K562 (cell line): Measurements from ENCODE around the gene CRADD. TPM values are rescaled to one million over a fixed set of nuclear protein-coding genes. Genes with fewer than 3 reads are reported as not detected.

Experiments used
- ATAC-seq: fragments of 200-7000 bp; cut with Tn5 transposase; 3 replicates; pipeline ENCODE4 v1.9.1; 2020; ENCODE audit warnings: moderate library complexity
- BruUV-seq: library from RNA; stranded (reverse); fragments of 400-500 nt; replicated peaks from 2 replicates; lab custom pipeline; 2021; lab: Mats Ljungman, UMichigan
- CTCF ChIA-PET: fragments of 300-600 bp; formaldehyde crosslinking; extraction: SDS; loops from one replicate; lab custom pipeline; 2021; ENCODE audit warnings: low intra/inter-chr PET ratio; lab: Yijun Ruan, JAX
- POLR2A ChIA-PET: fragments of 300-600, 350-650 bp; sonication (Branson Sonifier 250); formaldehyde crosslinking; extraction: SDS; loops from one replicate; lab custom pipeline; 2021; ENCODE audit warnings: antibody characterized with exemption, inconsistent platforms; lab: Yijun Ruan, JAX
- DNase-seq, 4 experiments: peaks; one replicate each; pipeline versions ENCODE4 v3.0.0 to v3.0.0-alpha.2; 2011 to 2018; ENCODE audit warnings: low spot score in 3 of 4, mixed read lengths in 3 of 4; ENCODE audit errors: extremely low read depth in 1 of 4
- FAIRE-seq: peaks from 2 replicates; lab custom pipeline; 2011; peaks lifted over from hg19 to GRCh38; lab: Jason Lieb, UNC
- H2AFZ ChIP-seq: 2 replicates; pipeline ENCODE4 v1.6.0; 2011; ENCODE audit warnings: low read depth, low read length, control low read depth, inconsistent platforms
- H3K27ac ChIP-seq: fragments of 200-600 bp; 3 replicates; pipeline ENCODE4 v1.8.0; 2011; ENCODE audit warnings: low read depth, mild to moderate bottlenecking, control low read depth, inconsistent platforms, low read length, moderate library complexity, mixed read lengths; ENCODE audit errors: extremely low read depth
- H3K27me3 ChIP-seq, 2 experiments: fragments of 300-600 bp in 1 of 2; 2 replicates in 1 of 2; 3 replicates in 1 of 2; pipeline versions ENCODE4 v1.6.0 to v1.8.0; 2011; ENCODE audit warnings: inconsistent platforms in 2 of 2, low read length in 2 of 2, mild to moderate bottlenecking in 1 of 2, mixed read lengths in 1 of 2, moderate library complexity in 1 of 2; ENCODE audit not compliant: control insufficient read depth in 2 of 2, insufficient read depth in 2 of 2
- H3K36me3 ChIP-seq: fragments of 300-600 bp; 3 replicates; pipeline ENCODE4 v1.8.0; 2011; ENCODE audit warnings: mild to moderate bottlenecking, low read length, inconsistent platforms; ENCODE audit not compliant: control insufficient read depth, insufficient read depth
- H3K4me1 ChIP-seq, 2 experiments: fragments of 200-600 bp in 1 of 2; replicated peaks in 1 of 2; 2 replicates in 1 of 2; 3 replicates in 1 of 2; pipeline versions ENCODE4 v1.5.1 to v1.8.0; 2011; ENCODE audit warnings: inconsistent platforms in 2 of 2, low read length in 2 of 2, mild to moderate bottlenecking in 1 of 2, mixed read lengths in 1 of 2, moderate library complexity in 1 of 2; ENCODE audit not compliant: control insufficient read depth in 2 of 2, insufficient read depth in 2 of 2
- H3K4me2 ChIP-seq: 2 replicates; pipeline ENCODE4 v1.6.1; 2011; ENCODE audit warnings: low read length, control low read depth, inconsistent platforms, mixed read lengths; ENCODE audit not compliant: insufficient read depth
- H3K4me3 ChIP-seq: fragments of 200-600 bp; sonication (generic), shearing (Covaris generic); 2 replicates; pipeline ENCODE4 v1.5.1; 2016; ENCODE audit warnings: control low read depth, inconsistent platforms
- H3K79me2 ChIP-seq: fragments of 200-600 bp; 3 replicates; pipeline ENCODE4 v1.8.0; 2011; ENCODE audit warnings: low read length, inconsistent platforms; ENCODE audit not compliant: control insufficient read depth, insufficient read depth
- H3K9ac ChIP-seq, 2 experiments: 2 replicates each; pipeline versions ENCODE4 v1.6.0 to v1.6.1; 2011; ENCODE audit warnings: low read depth in 2 of 2, low read length in 2 of 2, control low read depth in 1 of 2, inconsistent platforms in 1 of 2, mild to moderate bottlenecking in 1 of 2, mixed read lengths in 1 of 2; ENCODE audit not compliant: insufficient read depth in 1 of 2
- H3K9me1 ChIP-seq: one replicate; pipeline ENCODE4 v1.6.0; 2011; ENCODE audit warnings: inconsistent platforms, mild to moderate bottlenecking, low read length, moderate library complexity; ENCODE audit not compliant: control insufficient read depth, insufficient read depth
- H3K9me3 ChIP-seq: replicated peaks from 2 replicates; pipeline ENCODE4 v1.5.1; 2011; ENCODE audit warnings: low read depth, low read length, inconsistent platforms; ENCODE audit not compliant: control insufficient read depth, insufficient read depth
- H4K20me1 ChIP-seq: replicated peaks from 2 replicates; pipeline ENCODE4 v1.6.1; 2011; ENCODE audit warnings: low read length, inconsistent platforms, mixed read lengths; ENCODE audit not compliant: control insufficient read depth, insufficient read depth
- ARID3A ChIP-seq: IDR thresholded peaks from 2 replicates; pipeline ENCODE4 v1.6.1; 2012; ENCODE audit warnings: low read depth, low read length, improper control_type of control experiment, borderline replicate concordance
- FOXK2 ChIP-seq, 2 experiments: fragments of 450-650 bp; IDR thresholded peaks in 1 of 2; conservative IDR thresholded peaks in 1 of 2; 2 replicates each; pipeline ENCODE4 v1.6.1; 2016; ENCODE audit warnings: low read depth in 2 of 2, mild to moderate bottlenecking in 1 of 2
- GABPA ChIP-seq: fragments of 200-800 bp; sonication (Bioruptor generic); conservative IDR thresholded peaks from 2 replicates; pipeline ENCODE4 v1.6.1; 2016; ENCODE audit warnings: low read depth, missing genetic modification characterization, missing compliant biosample characterization
- MCM2 ChIP-seq: fragments of 450-650 bp; IDR thresholded peaks from 2 replicates; pipeline ENCODE4 v1.6.1; 2017; ENCODE audit warnings: low read depth, mild to moderate bottlenecking
- MIER1 ChIP-seq: fragments of 450-650 bp; IDR thresholded peaks from 2 replicates; pipeline ENCODE4 v1.6.1; 2016; ENCODE audit warnings: antibody characterized with exemption, mild to moderate bottlenecking, low read depth
- RBBP5 ChIP-seq: fragments of 200-600 bp; sonication (generic); IDR thresholded peaks from 2 replicates; pipeline ENCODE4 v1.6.1; 2012; ENCODE audit warnings: borderline replicate concordance, mild to moderate bottlenecking, low read length, control low read depth, inconsistent platforms; ENCODE audit not compliant: insufficient read depth, poor library complexity, severe bottlenecking
- TRIM28 ChIP-seq: fragments of 450-650 bp; IDR thresholded peaks from 2 replicates; pipeline ENCODE4 v1.6.1; 2017
- ZNF41 ChIP-seq: fragments of 250-450 bp; sonication (Bioruptor Pico); conservative IDR thresholded peaks from 2 replicates; pipeline ENCODE4 v1.4.0; 2020; ENCODE audit warnings: mild to moderate bottlenecking
- ZNF507 ChIP-seq: conservative IDR thresholded peaks from 2 replicates; pipeline ENCODE4 v1.6.1; 2017; ENCODE audit warnings: missing genetic modification characterization, missing compliant biosample characterization
- ZNF57 ChIP-seq: fragments of 450-650 bp; formaldehyde crosslinking; IDR thresholded peaks from 2 replicates; pipeline ENCODE4 v1.4.0; 2020; ENCODE audit warnings: mild to moderate bottlenecking, moderate library complexity
- ZNF707 ChIP-seq: fragments of 250-450 bp; sonication (Bioruptor Pico); conservative IDR thresholded peaks from 2 replicates; pipeline ENCODE4 v1.8.0; 2022; ENCODE audit warnings: inconsistent platforms, mild to moderate bottlenecking, moderate library complexity
- ZNF766 ChIP-seq: fragments of 200-800 bp; sonication (Bioruptor generic); conservative IDR thresholded peaks from 2 replicates; pipeline ENCODE4 v1.6.1; 2016; ENCODE audit warnings: missing genetic modification characterization, missing compliant biosample characterization
- WGBS: fragments of 100-300 bp; shearing (Covaris generic); methylation state at CpG from one replicate; pipeline ENCODE4 v1.1.6; 2016; ENCODE audit warnings: low coverage, mixed read lengths; ENCODE audit not compliant: insufficient coverage; ENCODE audit errors: missing lambda C conversion rate; 5-methylcytosine and 5-hydroxymethylcytosine counted together
- in situ Hi-C: fragments of 300-500 bp; cut with MboI; formaldehyde crosslinking; loops from 4 replicates; pipeline ENCODE4 v1.15.0; 2018; ENCODE audit warnings: inconsistent platforms, mixed read lengths
- intact Hi-C: fragments of 100-400 bp; cut with micrococcal nuclease; formaldehyde crosslinking; loops from 2 replicates; pipeline ENCODE4 v1.14.2; 2022
- polyA plus RNA-seq, 8 experiments: library from polyadenylated mRNA; depleted of rRNA in 4 of 8; stranded (reverse) in 5 of 8; unstranded in 3 of 8; fragments of >200 nt; fragmentation: Nextera tagmentation in 2 of 8; fragmentation: Illumina TruSeq in 1 of 8; extraction: Ambion mirVana in 2 of 8; extraction: Trizol in 1 of 8; gene quantifications; 2 replicates each; pipeline versions ENCODE4 v1.2.1 to v1.2.3, GENCODE V29; 2011 to 2014; ENCODE audit warnings: inconsistent platforms in 1 of 8, missing spikeins in 1 of 8
- total RNA-seq, 7 experiments: library from RNA; depleted of rRNA in 6 of 7; stranded (reverse); fragments of >200 nt in 6 of 7; fragmentation: Illumina TruSeq in 2 of 7; extraction: Trizol in 2 of 7; gene quantifications; 2 replicates each; pipeline versions ENCODE4 v1.2.1 to v1.2.3, GENCODE V29; 2011 to 2021; ENCODE audit warnings: low replicate concordance in 1 of 7
- TF ChIP-seq, protein P1 (sequence below): fragments of 200-800 bp; sonication (Bioruptor generic); IDR thresholded peaks from 2 replicates; pipeline ENCODE4 v1.6.1; 2017; ENCODE audit warnings: missing genetic modification characterization, missing compliant biosample characterization
- TF ChIP-seq, protein P2 (sequence below): fragments of 250-450 bp; sonication (Bioruptor Pico); IDR thresholded peaks from 2 replicates; pipeline ENCODE4 v1.5.0; 2022; ENCODE audit warnings: mild to moderate bottlenecking
- TF ChIP-seq, protein P3 (sequence below): fragments of 450-650 bp; formaldehyde crosslinking; IDR thresholded peaks from 2 replicates; pipeline ENCODE4 v1.4.0; 2020; ENCODE audit warnings: mild to moderate bottlenecking

Gene CRADD
- total and polyA plus RNA-seq, 9 of the 15 experiments (the other 6 are each of a cell fraction or from before 2014, with no cell fraction given) = 20.5 to 41.1 (median 25.9) TPM

GRCh38 chr12:93632383-93632782 is 44.8 kb upstream of the CRADD start:
- POLR2A ChIA-PET = no interaction called here
- H3K9me1 ChIP-seq = no peaks in the 10 kb centered on the region
- H3K4me3 ChIP-seq = no peak overlapping the region
- 83% methylated on average over 1 of the region's 1 CpG for WGBS
- CTCF ChIA-PET = no interaction called here
- no peaks in the 10 kb centered on the region for H3K79me2 ChIP-seq
- H2AFZ ChIP-seq = no peak overlapping the region
- no peaks in the 10 kb centered on the region for H3K27me3 ChIP-seq
- H3K4me1 ChIP-seq = no peaks in the 10 kb centered on the region
- ATAC-seq (no peak), FAIRE-seq (no peak), DNase-seq (no peak)
- H3K9me3 ChIP-seq = no peaks in the 10 kb centered on the region; the same call in 1 of the 2 replicates
- no peak overlapping the region for H3K27ac ChIP-seq
- in situ Hi-C loops (no loop called here), intact Hi-C loops (no loop called here)
- H4K20me1 ChIP-seq = no peaks in the 10 kb centered on the region
- no peak overlapping the region for H3K9ac ChIP-seq
- no peaks in the 10 kb centered on the region for H3K36me3 ChIP-seq
- no TSS peak for BruUV-seq
- no peak overlapping the region for H3K4me2 ChIP-seq
- TF ChIP-seq ZNF57 (CRISPR knock-in tag) (no peak), ZNF707 (CRISPR knock-in tag) (peak; percentile 92), MCM2 (no peak), MIER1 (no peak), ZNF507 (tag) (no peak), GABPA (no peak), ZNF766 (CRISPR knock-in tag) (0 out of 2 replicates have a peak, but pooled peaks have one; percentile 19), ZNF41 (CRISPR knock-in tag) (no peak), FOXK2 (conservative IDR thresholded peaks at IDR 0.05 in 1 of 2, IDR thresholded peaks at IDR 0.05 in 1 of 2; ENCODE audit: low read depth in 2 of 2) (no peak), TRIM28 (0 out of 2 replicates have a peak, but pooled peaks have one; percentile 44), ARID3A (no peak), RBBP5 (no peak)
- TF ChIP-seq, protein P1, sequence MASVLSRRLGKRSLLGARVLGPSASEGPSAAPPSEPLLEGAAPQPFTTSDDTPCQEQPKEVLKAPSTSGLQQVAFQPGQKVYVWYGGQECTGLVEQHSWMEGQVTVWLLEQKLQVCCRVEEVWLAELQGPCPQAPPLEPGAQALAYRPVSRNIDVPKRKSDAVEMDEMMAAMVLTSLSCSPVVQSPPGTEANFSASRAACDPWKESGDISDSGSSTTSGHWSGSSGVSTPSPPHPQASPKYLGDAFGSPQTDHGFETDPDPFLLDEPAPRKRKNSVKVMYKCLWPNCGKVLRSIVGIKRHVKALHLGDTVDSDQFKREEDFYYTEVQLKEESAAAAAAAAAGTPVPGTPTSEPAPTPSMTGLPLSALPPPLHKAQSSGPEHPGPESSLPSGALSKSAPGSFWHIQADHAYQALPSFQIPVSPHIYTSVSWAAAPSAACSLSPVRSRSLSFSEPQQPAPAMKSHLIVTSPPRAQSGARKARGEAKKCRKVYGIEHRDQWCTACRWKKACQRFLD (CRISPR knock-in tag) = no peak
- TF ChIP-seq, protein P2, sequence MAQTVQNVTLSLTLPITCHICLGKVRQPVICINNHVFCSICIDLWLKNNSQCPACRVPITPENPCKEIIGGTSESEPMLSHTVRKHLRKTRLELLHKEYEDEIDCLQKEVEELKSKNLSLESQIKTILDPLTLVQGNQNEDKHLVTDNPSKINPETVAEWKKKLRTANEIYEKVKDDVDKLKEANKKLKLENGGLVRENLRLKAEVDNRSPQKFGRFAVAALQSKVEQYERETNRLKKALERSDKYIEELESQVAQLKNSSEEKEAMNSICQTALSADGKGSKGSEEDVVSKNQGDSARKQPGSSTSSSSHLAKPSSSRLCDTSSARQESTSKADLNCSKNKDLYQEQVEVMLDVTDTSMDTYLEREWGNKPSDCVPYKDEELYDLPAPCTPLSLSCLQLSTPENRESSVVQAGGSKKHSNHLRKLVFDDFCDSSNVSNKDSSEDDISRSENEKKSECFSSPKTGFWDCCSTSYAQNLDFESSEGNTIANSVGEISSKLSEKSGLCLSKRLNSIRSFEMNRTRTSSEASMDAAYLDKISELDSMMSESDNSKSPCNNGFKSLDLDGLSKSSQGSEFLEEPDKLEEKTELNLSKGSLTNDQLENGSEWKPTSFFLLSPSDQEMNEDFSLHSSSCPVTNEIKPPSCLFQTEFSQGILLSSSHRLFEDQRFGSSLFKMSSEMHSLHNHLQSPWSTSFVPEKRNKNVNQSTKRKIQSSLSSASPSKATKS (CRISPR knock-in tag) = no peak
- TF ChIP-seq, protein P3, sequence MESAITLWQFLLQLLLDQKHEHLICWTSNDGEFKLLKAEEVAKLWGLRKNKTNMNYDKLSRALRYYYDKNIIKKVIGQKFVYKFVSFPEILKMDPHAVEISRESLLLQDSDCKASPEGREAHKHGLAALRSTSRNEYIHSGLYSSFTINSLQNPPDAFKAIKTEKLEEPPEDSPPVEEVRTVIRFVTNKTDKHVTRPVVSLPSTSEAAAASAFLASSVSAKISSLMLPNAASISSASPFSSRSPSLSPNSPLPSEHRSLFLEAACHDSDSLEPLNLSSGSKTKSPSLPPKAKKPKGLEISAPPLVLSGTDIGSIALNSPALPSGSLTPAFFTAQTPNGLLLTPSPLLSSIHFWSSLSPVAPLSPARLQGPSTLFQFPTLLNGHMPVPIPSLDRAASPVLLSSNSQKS (CRISPR knock-in tag) = no peak
